HCT116 (cell line): ENCODE data around the gene ADAMTS20. TPM values are rescaled to one million over a fixed set of nuclear protein-coding genes. Genes with fewer than 3 reads are reported as not detected.

Source experiments
- ELF1 ChIP-seq: IDR thresholded peaks from 2 replicates; pipeline ENCODE4 v1.6.1; 2012; ENCODE audit warnings: low read depth, borderline replicate concordance
- total RNA-seq: library from RNA; stranded (reverse); gene quantifications from one replicate; pipeline ENCODE4 v1.2.1, GENCODE V29; 2021; ENCODE audit not compliant: unreplicated experiment

Gene ADAMTS20
- total RNA-seq, 1 experiment from 2014 or later, result not detected

- TF ChIP-seq ELF1, result no peak
Measured at GRCh38 chr12:43305065-43305464, 246.9 kb downstream of the ADAMTS20 start (continued).

Other genes starting within 250 kb of the ADAMTS20 start
- 15.3 TPM for gene PUS7L, start 206.6 kb upstream of the ADAMTS20 start, total RNA-seq
- 6.9 TPM for gene IRAK4, start 206.7 kb upstream of the ADAMTS20 start, total RNA-seq